Measurements from ENCODE around the gene OSBPL5. TPM values are rescaled to one million over a fixed set of nuclear protein-coding genes. Genes with fewer than 3 reads are reported as not detected.

Gene OSBPL5
- total RNA-seq, 1 donor from 2014 or later: 1.6 TPM

- intact Hi-C loops (cut with micrococcal nuclease): no loop called here
Observed at GRCh38 chr11:3197878-3198528, 32.9 kb upstream of the OSBPL5 start.

- intact Hi-C loops (cut with micrococcal nuclease): no loop called here
Observed at GRCh38 chr11:3197044-3197695, 32.1 kb upstream of the OSBPL5 start.

GRCh38 chr11:3196161-3197043 is 31.3 kb upstream of the OSBPL5 start:
- intact Hi-C loops (cut with micrococcal nuclease): no loop called here

- intact Hi-C loops (cut with micrococcal nuclease): no loop called here
Observed at GRCh38 chr11:3195251-3196160, 30.4 kb upstream of the OSBPL5 start.

- intact Hi-C loops (cut with micrococcal nuclease): no loop called here
Observed at GRCh38 chr11:3194016-3194816, 29.1 kb upstream of the OSBPL5 start.

GRCh38 chr11:3193373-3194015 is 28.4 kb upstream of the OSBPL5 start:
- intact Hi-C loops (cut with micrococcal nuclease): no loop called here

- intact Hi-C loops (cut with micrococcal nuclease): no loop called here
Observed at GRCh38 chr11:3192511-3193372, 27.6 kb upstream of the OSBPL5 start.

GRCh38 chr11:3191586-3192324 is 26.6 kb upstream of the OSBPL5 start:
- intact Hi-C loops (cut with micrococcal nuclease): no loop called here

GRCh38 chr11:3190600-3190999 is 25.5 kb upstream of the OSBPL5 start:
- intact Hi-C loops (cut with micrococcal nuclease): no loop called here

GRCh38 chr11:3189886-3190583 is 24.9 kb upstream of the OSBPL5 start:
- intact Hi-C loops (cut with micrococcal nuclease): no loop called here

- intact Hi-C loops (cut with micrococcal nuclease): no loop called here
Observed at GRCh38 chr11:3189196-3189843, 24.2 kb upstream of the OSBPL5 start.

GRCh38 chr11:3188496-3189195 is 23.5 kb upstream of the OSBPL5 start:
- intact Hi-C loops (cut with micrococcal nuclease): no loop called here

- intact Hi-C loops (cut with micrococcal nuclease): no loop called here
Observed at GRCh38 chr11:3186166-3186953, 21.2 kb upstream of the OSBPL5 start.

- intact Hi-C loops (cut with micrococcal nuclease): no loop called here
Observed at GRCh38 chr11:3184732-3185347, 19.7 kb upstream of the OSBPL5 start.

- intact Hi-C loops (cut with micrococcal nuclease): no loop called here
Observed at GRCh38 chr11:3183523-3183922, 18.4 kb upstream of the OSBPL5 start.
